AG04450 (cell line): Measurements from ENCODE around the gene GMDS. TPM values are rescaled to one million over a fixed set of nuclear protein-coding genes. Genes with fewer than 3 reads are reported as not detected.

Experiments
- CTCF ChIA-PET: fragments of 300-600, 350-600 bp; formaldehyde crosslinking; extraction: SDS; loops from one replicate; lab custom pipeline; 2022; ENCODE audit warnings: antibody characterized with exemption, inconsistent platforms; lab: Charles Lee
- POLR2A ChIA-PET: fragments of 350-600 bp; formaldehyde crosslinking; extraction: SDS; loops from one replicate; lab custom pipeline; 2021; ENCODE audit warnings: antibody characterized with exemption, inconsistent platforms; lab: Yijun Ruan, JAX
- DNase-seq: peaks from one replicate; pipeline ENCODE4 v3.0.0-alpha.2; 2011; ENCODE audit warnings: low read depth, low spot score
- H3K27ac ChIP-seq: one replicate; pipeline ENCODE4 v1.5.1; 2012; ENCODE audit warnings: low read depth, low read length, control low read depth
- H3K27me3 ChIP-seq: one replicate; pipeline ENCODE4 v1.6.0; 2012; ENCODE audit warnings: low read length; ENCODE audit not compliant: control insufficient read depth, insufficient read depth
- H3K4me3 ChIP-seq: 2 replicates; pipeline ENCODE4 v1.5.1; 2011; ENCODE audit warnings: mild to moderate bottlenecking, low read depth, low read length, control low read depth
- H3K9me3 ChIP-seq: 2 replicates; pipeline ENCODE4 v1.5.1; 2012; ENCODE audit warnings: low read length; ENCODE audit not compliant: control insufficient read depth, insufficient read depth
- polyA plus RNA-seq: library from polyadenylated mRNA; depleted of rRNA; stranded (reverse); fragments of >200 nt; gene quantifications from 2 replicates; pipeline ENCODE4 v1.2.3, GENCODE V29; 2011
- TF ChIP-seq, protein P1 (sequence below): IDR thresholded peaks from 2 replicates; pipeline ENCODE4 v1.5.1; 2011; ENCODE audit warnings: low read depth, low read length, control low read depth, inconsistent platforms

Gene GMDS
- polyA plus RNA-seq, 1 experiment = 26.4 TPM

DNA sequence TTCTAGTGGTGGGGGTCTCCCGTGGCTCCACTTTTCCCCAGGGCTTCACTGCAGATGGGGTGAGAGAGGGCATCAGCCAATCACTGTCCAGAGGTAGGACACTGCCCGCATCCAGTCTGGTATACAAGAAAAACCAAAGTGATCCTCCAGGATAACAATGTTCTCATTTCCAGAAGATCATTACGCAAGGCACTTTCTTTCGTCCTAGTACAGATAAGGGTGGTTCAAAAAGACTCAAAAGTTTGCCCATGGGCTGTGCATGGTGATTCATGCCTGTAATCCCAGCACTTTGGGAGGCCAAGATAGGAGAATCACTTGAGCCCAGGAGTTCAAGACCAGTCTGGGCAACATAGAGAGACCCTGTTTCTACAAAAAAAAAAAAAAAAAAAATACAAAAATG lies 16.4 kb downstream of the GMDS start:
- Histone ChIP-seq H3K27ac (no peak overlapping the region), H3K4me3 (no peak overlapping the region), H3K9me3 (no peaks in the 10 kb centered on the region), H3K27me3 (no peaks in the 10 kb centered on the region)
- DNase-seq = no peak
- ChIA-PET POLR2A (no interaction called here), CTCF (no interaction called here)
- TF ChIP-seq, protein P1, sequence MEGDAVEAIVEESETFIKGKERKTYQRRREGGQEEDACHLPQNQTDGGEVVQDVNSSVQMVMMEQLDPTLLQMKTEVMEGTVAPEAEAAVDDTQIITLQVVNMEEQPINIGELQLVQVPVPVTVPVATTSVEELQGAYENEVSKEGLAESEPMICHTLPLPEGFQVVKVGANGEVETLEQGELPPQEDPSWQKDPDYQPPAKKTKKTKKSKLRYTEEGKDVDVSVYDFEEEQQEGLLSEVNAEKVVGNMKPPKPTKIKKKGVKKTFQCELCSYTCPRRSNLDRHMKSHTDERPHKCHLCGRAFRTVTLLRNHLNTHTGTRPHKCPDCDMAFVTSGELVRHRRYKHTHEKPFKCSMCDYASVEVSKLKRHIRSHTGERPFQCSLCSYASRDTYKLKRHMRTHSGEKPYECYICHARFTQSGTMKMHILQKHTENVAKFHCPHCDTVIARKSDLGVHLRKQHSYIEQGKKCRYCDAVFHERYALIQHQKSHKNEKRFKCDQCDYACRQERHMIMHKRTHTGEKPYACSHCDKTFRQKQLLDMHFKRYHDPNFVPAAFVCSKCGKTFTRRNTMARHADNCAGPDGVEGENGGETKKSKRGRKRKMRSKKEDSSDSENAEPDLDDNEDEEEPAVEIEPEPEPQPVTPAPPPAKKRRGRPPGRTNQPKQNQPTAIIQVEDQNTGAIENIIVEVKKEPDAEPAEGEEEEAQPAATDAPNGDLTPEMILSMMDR = no peak

DNA sequence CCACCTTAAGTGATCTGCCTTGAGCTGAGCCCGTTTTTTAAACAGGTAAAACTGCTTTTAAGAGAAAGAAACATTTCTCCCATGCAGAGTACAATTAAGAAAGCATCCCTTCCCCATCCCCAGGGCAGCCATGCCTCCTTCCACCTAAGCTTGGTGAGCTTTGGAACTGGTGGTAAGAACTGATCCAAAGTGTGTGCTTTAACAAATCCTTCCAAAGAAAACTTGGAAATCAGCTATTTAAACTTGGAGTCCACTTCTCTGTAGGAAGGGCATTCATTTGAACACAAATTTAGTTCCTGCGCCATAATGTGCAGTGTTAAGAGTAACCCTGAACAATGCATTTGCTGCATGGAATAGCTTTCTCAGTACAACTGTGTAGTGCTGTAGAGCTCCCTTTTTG lies 17.0 kb downstream of the GMDS start:
- ChIA-PET POLR2A (no interaction called here), CTCF (no interaction called here)
- TF ChIP-seq, protein P1 = no peak
- no peaks in the 10 kb centered on the region for H3K9me3 ChIP-seq
- no peak overlapping the region for H3K27ac ChIP-seq
- H3K27me3 ChIP-seq = no peaks in the 10 kb centered on the region
- no peak overlapping the region for H3K4me3 ChIP-seq
- no peak for DNase-seq

DNA sequence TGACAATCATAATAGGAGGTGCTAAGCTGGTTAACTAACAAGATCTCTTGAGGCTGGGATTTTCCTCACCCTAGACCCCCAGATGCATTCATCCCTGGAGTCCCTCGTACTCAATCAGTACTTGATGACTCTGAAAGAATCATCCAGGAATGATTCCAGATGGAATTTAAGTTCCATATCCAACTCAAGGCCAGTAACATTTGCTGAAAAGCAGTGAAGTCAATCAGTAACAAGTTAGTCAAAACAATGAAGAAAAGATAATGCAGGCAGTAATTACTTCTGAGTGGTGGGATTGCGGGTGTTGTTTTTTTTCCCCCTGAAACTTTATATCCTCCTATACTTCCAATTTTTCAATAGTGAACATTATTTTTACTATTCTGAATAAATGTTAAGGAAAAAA lies 18.6 kb downstream of the GMDS start:
- CTCF ChIA-PET = no interaction called here
- TF ChIP-seq, protein P1 = no peak
- POLR2A ChIA-PET = no interaction called here

DNA sequence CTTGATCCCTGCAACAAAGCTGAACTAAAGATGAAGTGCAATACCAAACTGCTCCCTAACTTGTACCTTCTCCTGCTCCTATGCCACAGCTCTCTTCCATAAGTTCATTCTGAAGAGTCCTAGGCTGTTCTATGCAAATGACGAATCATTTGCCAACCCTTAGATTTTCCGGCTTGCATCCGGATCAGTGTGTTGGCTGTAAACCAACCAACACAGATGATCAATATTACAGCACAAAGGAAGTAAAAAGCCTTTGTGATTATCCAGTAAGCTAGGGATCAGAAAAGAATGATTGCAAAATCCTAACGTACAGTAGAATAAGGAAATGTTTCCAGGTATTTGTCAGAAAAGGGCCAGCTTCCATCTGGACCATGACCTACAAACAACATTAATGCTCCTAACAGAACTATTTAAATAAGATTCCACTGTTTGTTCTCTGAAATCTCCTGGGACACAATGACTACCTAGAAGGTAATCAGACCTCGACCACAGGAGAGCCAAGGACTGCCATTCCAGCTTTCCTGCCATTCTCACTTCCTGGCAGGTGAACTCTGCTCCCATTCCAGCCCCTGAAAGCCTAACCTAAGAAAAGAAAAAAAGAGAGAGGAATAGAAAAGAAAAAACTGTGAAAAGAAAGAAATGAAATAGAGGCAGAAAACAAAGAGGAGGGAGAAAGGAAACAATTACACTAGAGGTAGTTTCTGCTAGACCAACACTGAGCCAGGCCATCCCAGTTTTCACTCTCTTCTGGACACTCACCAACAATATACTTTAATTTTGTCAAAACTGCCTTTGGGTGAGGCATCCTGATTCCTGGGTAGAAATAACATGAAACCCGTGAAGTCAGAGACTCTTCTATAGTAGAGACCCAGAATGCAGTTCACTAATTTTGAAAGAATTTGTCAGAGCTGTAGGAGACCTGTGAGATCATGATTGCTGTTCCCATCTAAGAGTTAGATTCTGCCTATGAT lies 19.7 kb downstream of the GMDS start:
- no peaks in the 10 kb centered on the region for H3K9me3 ChIP-seq
- CTCF ChIA-PET = interaction anchor here (0.9 kb wide), 1 partner anchor 223 kb away, joined by 4 read pairs; no protein-coding TSS in a partner anchor
- no peaks in the 10 kb centered on the region for H3K27me3 ChIP-seq
- H3K27ac ChIP-seq = no peak overlapping the region
- TF ChIP-seq, protein P1 = no peak
- POLR2A ChIA-PET = no interaction called here
- H3K4me3 ChIP-seq = no peak overlapping the region
- DNase-seq = no peak

More for the DNA sequence above, 18.6 kb downstream of the GMDS start:
- Histone ChIP-seq H3K9me3 (no peaks in the 10 kb centered on the region), H3K27me3 (no peaks in the 10 kb centered on the region), H3K4me3 (no peak overlapping the region), H3K27ac (no peak overlapping the region)
- DNase-seq = no peak

DNA sequence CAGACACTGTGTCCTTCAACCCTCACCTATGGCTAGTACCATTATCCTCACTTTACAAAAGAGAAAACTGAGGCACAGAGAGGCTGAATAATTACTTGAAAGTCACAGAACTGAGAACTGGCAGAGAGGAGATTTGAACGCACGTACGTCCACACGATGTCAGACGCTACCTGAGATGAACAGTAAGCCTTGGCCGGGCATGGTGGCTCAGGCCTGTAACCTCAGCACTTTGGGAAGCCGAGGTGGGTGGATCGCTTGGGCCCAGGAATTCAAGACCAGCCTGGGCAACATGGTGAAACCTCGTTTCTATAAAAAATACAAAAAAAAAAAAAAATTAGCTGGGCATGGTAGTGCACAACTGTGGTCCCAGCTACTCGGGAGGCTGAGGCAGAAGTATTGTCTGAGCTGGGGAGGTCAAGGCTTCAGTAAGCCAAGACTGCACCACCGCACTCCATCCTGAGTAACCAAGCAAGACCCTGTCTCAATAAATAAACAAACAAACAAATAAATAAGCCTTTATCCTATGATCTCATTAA lies 20.5 kb downstream of the GMDS start:
- no peaks in the 10 kb centered on the region for H3K27me3 ChIP-seq
- ChIA-PET CTCF (interaction anchor here (0.9 kb wide), 1 partner anchor 223 kb away, joined by 4 read pairs; no protein-coding TSS in a partner anchor), POLR2A (no interaction called here)
- no peak overlapping the region for H3K27ac ChIP-seq
- no peak overlapping the region for H3K4me3 ChIP-seq
- H3K9me3 ChIP-seq = no peaks in the 10 kb centered on the region
- DNase-seq = no peak
- TF ChIP-seq, protein P1 = no peak
